Activated naive CD4-positive, alpha-beta T cell treated with anti-CD3 and anti-CD28 coated beads for 36 hours (primary cell): Measurements from ENCODE around the gene UPK2. TPM values are rescaled to one million over a fixed set of nuclear protein-coding genes. Genes with fewer than 3 reads are reported as not detected.

Experiments
- microRNA-seq: library from miRNA; unstranded; fragments of <30 nt; microRNA quantifications from one replicate; pipeline ENCODE4 v1.2.0, GENCODE V29; 2022; ENCODE audit warnings: borderline microRNAs expressed, borderline replicate concordance
- total RNA-seq, 2 experiments: library from RNA; stranded (reverse); gene quantifications; one replicate each; pipeline ENCODE4 v1.2.3, GENCODE V29; 2021

The UPK2 gene
- total RNA-seq, 2 experiments from 2014 or later: 0.25 to 0.45 TPM

Small RNA genes lying within 50 kb of the gene (microRNA-seq; reads per million reads assigned to microRNA genes)
- not detected for gene MIR4492

Other genes with a start within 250 kb of the UPK2 start
- 100 to 1,000 TPM; 274 to 279 TPM for gene DDX6, start 165.1 kb upstream of the UPK2 start, total RNA-seq
- 10 to 100 TPM; 25.6 to 26.1 TPM for gene CXCR5, start 72.4 kb upstream of the UPK2 start, total RNA-seq
- 10 to 100 TPM; 33.3 to 36.1 TPM for gene BCL9L, start 30.4 kb upstream of the UPK2 start, total RNA-seq
- not detected for gene FOXR1, start 15.5 kb downstream of the UPK2 start, total RNA-seq
- gene CENATAC, start 41.8 kb downstream of the UPK2 start, total RNA-seq: 10 to 100 TPM; 17.4 to 18.0 TPM
- 1,000 to 10,000 TPM; 2,183 to 2,206 TPM for gene RPS25, start 62.0 kb downstream of the UPK2 start, total RNA-seq
- 10 to 100 TPM; 66.4 to 69.9 TPM for gene TRAPPC4, start 62.5 kb downstream of the UPK2 start, total RNA-seq
- 10 to 100 TPM; 28.3 to 30.3 TPM for gene SLC37A4, start 74.6 kb downstream of the UPK2 start, total RNA-seq
- gene HYOU1, start 100.9 kb downstream of the UPK2 start, total RNA-seq: 100 to 1,000 TPM; 108 to 116 TPM
- 10 to 100 TPM; 16.9 to 19.5 TPM for gene VPS11, start 111.5 kb downstream of the UPK2 start, total RNA-seq
- 10 to 100 TPM; 27.9 to 29.4 TPM for gene HMBS, start 128.6 kb downstream of the UPK2 start, total RNA-seq
- gene DPAGT1, start 145.6 kb downstream of the UPK2 start, total RNA-seq: 10 to 100 TPM; 52.2 to 53.1 TPM
- 10 to 100 TPM; 20.1 to 20.8 TPM for gene C2CD2L, start 151.0 kb downstream of the UPK2 start, total RNA-seq
- 10 to 100 TPM; 24.5 to 25.2 TPM for gene HINFP, start 165.3 kb downstream of the UPK2 start, total RNA-seq
- under 1 TPM; 0.12 to 0.31 TPM for gene ABCG4, start 192.8 kb downstream of the UPK2 start, total RNA-seq
- 10 to 100 TPM; 20.8 to 22.2 TPM for gene NLRX1, start 212.4 kb downstream of the UPK2 start, total RNA-seq
- not detected for gene NHERF4, start 229.2 kb downstream of the UPK2 start, total RNA-seq